Stimulated activated CD4-positive, alpha-beta T cell treated with anti-CD3 and anti-CD28 coated beads, Interleukin-2, amount 100 ng/mL, for 24 hours (primary cell): ENCODE measurements around the gene TGM3.

Experiments
- DNase-seq, 2 donors: peaks; one replicate each; pipeline ENCODE4 v3.0.0-alpha.2; 2020

The TGM3 gene

GRCh38 chr20:2285193-2285592, 10.6 kb upstream of the TGM3 start:
- DNase-seq, result no peak

GRCh38 chr20:2285613-2286012, 10.2 kb upstream of the TGM3 start:
- DNase-seq, result no peak

GRCh38 chr20:2287504-2287903, 8.3 kb upstream of the TGM3 start:
- no peak for DNase-seq

GRCh38 chr20:2289475-2289874, 6.3 kb upstream of the TGM3 start:
- DNase-seq, result no peak

GRCh38 chr20:2290486-2290885, 5.3 kb upstream of the TGM3 start:
- no peak for DNase-seq

- DNase-seq, result no peak
These were observed 3.2 kb upstream of the TGM3 start for GRCh38 chr20:2292416-2293110.

GRCh38 chr20:2293486-2293885, 2.3 kb upstream of the TGM3 start:
- DNase-seq, result no peak

- no peak for DNase-seq
These were observed 1.8 kb upstream of the TGM3 start for GRCh38 chr20:2293971-2294370.

GRCh38 chr20:2295286-2295685, 515 bp upstream of the TGM3 start:
- no peak for DNase-seq

GRCh38 chr20:2296524-2297356, 939 bp downstream of the TGM3 start:
- no peak for DNase-seq

GRCh38 chr20:2297357-2297728, 1.5 kb downstream of the TGM3 start:
- no peak for DNase-seq

- no peak for DNase-seq
These were observed 2.3 kb downstream of the TGM3 start for GRCh38 chr20:2298116-2298515.

- no peak for DNase-seq
These were observed 2.9 kb downstream of the TGM3 start for GRCh38 chr20:2298701-2299100.

- DNase-seq, result no peak
These were observed 3.5 kb downstream of the TGM3 start for GRCh38 chr20:2299301-2299700.

GRCh38 chr20:2300002-2300401, 4.2 kb downstream of the TGM3 start:
- no peak for DNase-seq

GRCh38 chr20:2300420-2300819, 4.6 kb downstream of the TGM3 start:
- DNase-seq, result no peak

GRCh38 chr20:2301164-2301622, 5.4 kb downstream of the TGM3 start:
- DNase-seq, result no peak

GRCh38 chr20:2302384-2303060, 6.7 kb downstream of the TGM3 start:
- DNase-seq, result no peak

- no peak for DNase-seq
These were observed 7.9 kb downstream of the TGM3 start for GRCh38 chr20:2303673-2304072.

- no peak for DNase-seq
These were observed 8.4 kb downstream of the TGM3 start for GRCh38 chr20:2304180-2304579.

GRCh38 chr20:2305029-2305428, 9.2 kb downstream of the TGM3 start:
- no peak for DNase-seq

GRCh38 chr20:2305479-2305878, 9.7 kb downstream of the TGM3 start:
- no peak for DNase-seq

GRCh38 chr20:2305946-2306345, 10.1 kb downstream of the TGM3 start:
- DNase-seq, result no peak

GRCh38 chr20:2307136-2307535, 11.3 kb downstream of the TGM3 start:
- DNase-seq, result no peak
